Measurements from ENCODE around the gene SHROOM2.
"Not testable (repeated sequence)": the region's sequence is repeated elsewhere in the genome, so short reads cannot be mapped to it uniquely, and the experiment has no call there.

SHROOM2 gene

GRCh38 chrX:9786798-9787635 is 788 bp downstream of the SHROOM2 start:
- no peak for DNase-seq

GRCh38 chrX:9788911-9789310 is 2.7 kb downstream of the SHROOM2 start:
- DNase-seq, result peak; percentile 66

GRCh38 chrX:9789555-9789954 is 3.3 kb downstream of the SHROOM2 start:
- DNase-seq, result no peak

- no peak for DNase-seq
Observed at GRCh38 chrX:9790866-9791265, 4.6 kb downstream of the SHROOM2 start.

- no peak for DNase-seq
Observed at GRCh38 chrX:9794495-9794894, 8.3 kb downstream of the SHROOM2 start.

- DNase-seq, result no peak
Observed at GRCh38 chrX:9797384-9798360, 11.4 kb downstream of the SHROOM2 start.

GRCh38 chrX:9802737-9803136 is 16.5 kb downstream of the SHROOM2 start:
- DNase-seq, result no peak

- DNase-seq, result no peak
Observed at GRCh38 chrX:9804444-9804843, 18.2 kb downstream of the SHROOM2 start.

GRCh38 chrX:9805956-9806355 is 19.7 kb downstream of the SHROOM2 start:
- DNase-seq, result no peak

GRCh38 chrX:9807355-9808182 is 21.3 kb downstream of the SHROOM2 start:
- DNase-seq, result no peak

- DNase-seq, result not testable (repeated sequence)
Observed at GRCh38 chrX:9809876-9810275, 23.6 kb downstream of the SHROOM2 start.

- not testable (repeated sequence) for DNase-seq
Observed at GRCh38 chrX:9811086-9811485, 24.9 kb downstream of the SHROOM2 start.

GRCh38 chrX:9816084-9816700 is 30.0 kb downstream of the SHROOM2 start:
- DNase-seq, result no peak

GRCh38 chrX:9821572-9821971 is 35.3 kb downstream of the SHROOM2 start:
- no peak for DNase-seq

- DNase-seq, result no peak
Observed at GRCh38 chrX:9824554-9824953, 38.3 kb downstream of the SHROOM2 start.

- DNase-seq, result no peak
Observed at GRCh38 chrX:9825129-9825790, 39.0 kb downstream of the SHROOM2 start.

- DNase-seq, result no peak
Observed at GRCh38 chrX:9825966-9826365, 39.7 kb downstream of the SHROOM2 start.

- no peak for DNase-seq
Observed at GRCh38 chrX:9829308-9830267, 43.4 kb downstream of the SHROOM2 start.

- no peak for DNase-seq
Observed at GRCh38 chrX:9832811-9833210, 46.6 kb downstream of the SHROOM2 start.

- DNase-seq, result no peak
Observed at GRCh38 chrX:9835585-9836210, 49.5 kb downstream of the SHROOM2 start.

All from NCI-H748 treated with DMSO at 0.1 percent for 48 hours (cell line).